Activated CD4-positive, alpha-beta T cell treated with anti-CD3 and anti-CD28 coated beads, Interleukin-2, amount 10 ng/mL, durations not matched to agents 24 days and 14 days (primary cell): ENCODE measurements around the gene ALOX12. TPM values are rescaled to one million over a fixed set of nuclear protein-coding genes. Genes with fewer than 3 reads are reported as not detected.
"Not testable (repeated sequence)": the region's sequence is repeated elsewhere in the genome, so short reads cannot be mapped to it uniquely, and the experiment has no call there.

Source experiments
- DNase-seq: peaks from one replicate; pipeline ENCODE4 v3.0.0; 2022
- H3K27ac Mint-ChIP-seq: one replicate; pipeline ENCODE4 v1.8.0; 2022; ENCODE audit warnings: mild to moderate bottlenecking, mixed read lengths
- H3K27me3 Mint-ChIP-seq: one replicate; pipeline ENCODE4 v1.8.0; 2022; ENCODE audit warnings: mixed read lengths
- H3K36me3 Mint-ChIP-seq: one replicate; pipeline ENCODE4 v1.8.0; 2022; ENCODE audit warnings: low read depth, mild to moderate bottlenecking, mixed read lengths
- H3K4me1 Mint-ChIP-seq: one replicate; pipeline ENCODE4 v1.8.0; 2021; ENCODE audit warnings: mixed read lengths
- H3K4me3 Mint-ChIP-seq: one replicate; pipeline ENCODE4 v1.8.0; 2022; ENCODE audit warnings: mild to moderate bottlenecking, moderate library complexity, mixed read lengths
- H3K9me3 Mint-ChIP-seq: one replicate; pipeline ENCODE4 v1.8.0; 2021; ENCODE audit warnings: mixed read lengths
- intact Hi-C: fragments of 100-400 bp; cut with micrococcal nuclease; formaldehyde crosslinking; loops from one replicate; pipeline ENCODE4 v1.15.1; 2023
- total RNA-seq: library from RNA; stranded (reverse); gene quantifications from 2 replicates; pipeline ENCODE4 v1.2.3, GENCODE V29; 2022

The ALOX12 gene, protein sequence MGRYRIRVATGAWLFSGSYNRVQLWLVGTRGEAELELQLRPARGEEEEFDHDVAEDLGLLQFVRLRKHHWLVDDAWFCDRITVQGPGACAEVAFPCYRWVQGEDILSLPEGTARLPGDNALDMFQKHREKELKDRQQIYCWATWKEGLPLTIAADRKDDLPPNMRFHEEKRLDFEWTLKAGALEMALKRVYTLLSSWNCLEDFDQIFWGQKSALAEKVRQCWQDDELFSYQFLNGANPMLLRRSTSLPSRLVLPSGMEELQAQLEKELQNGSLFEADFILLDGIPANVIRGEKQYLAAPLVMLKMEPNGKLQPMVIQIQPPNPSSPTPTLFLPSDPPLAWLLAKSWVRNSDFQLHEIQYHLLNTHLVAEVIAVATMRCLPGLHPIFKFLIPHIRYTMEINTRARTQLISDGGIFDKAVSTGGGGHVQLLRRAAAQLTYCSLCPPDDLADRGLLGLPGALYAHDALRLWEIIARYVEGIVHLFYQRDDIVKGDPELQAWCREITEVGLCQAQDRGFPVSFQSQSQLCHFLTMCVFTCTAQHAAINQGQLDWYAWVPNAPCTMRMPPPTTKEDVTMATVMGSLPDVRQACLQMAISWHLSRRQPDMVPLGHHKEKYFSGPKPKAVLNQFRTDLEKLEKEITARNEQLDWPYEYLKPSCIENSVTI
- not detected in 2 replicates for total RNA-seq

DNA sequence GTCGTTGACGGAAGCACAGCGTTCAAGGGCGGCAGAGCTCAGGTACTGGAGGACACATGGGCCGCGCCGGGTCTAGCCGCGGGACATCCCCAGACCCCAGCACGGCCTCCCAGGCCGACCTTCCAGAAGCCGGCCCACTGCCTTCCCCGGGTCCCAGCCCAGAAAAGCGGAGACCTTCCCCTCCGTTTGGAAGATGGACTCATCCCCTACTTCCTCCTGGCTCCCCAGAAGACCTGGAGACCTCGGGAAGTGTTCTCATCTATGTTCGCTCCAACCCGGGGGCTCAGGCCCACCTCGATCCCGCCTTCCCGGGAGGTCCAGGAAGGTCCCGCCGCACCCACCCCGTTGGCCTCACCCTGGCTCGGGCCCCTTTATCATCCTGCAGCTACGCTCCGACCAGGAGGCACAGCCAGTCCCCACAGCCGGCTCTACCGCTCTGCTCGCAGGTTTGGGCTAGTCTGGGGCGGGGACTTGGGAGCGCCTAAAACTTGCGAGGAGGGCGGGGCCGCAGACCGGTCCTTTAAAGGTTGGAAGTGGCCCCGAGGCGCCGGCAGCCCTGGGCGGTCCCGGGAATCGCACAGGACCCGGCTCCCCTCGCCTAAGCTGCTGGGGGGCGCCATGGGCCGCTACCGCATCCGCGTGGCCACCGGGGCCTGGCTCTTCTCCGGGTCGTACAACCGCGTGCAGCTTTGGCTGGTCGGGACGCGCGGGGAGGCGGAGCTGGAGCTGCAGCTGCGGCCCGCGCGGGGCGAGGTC lies at the start of gene ALOX12:
TSS of gene ALOX12 (plus strand) at position 550 of the 756 bp plus-strand sequence. CDS start at position 619, 69 bp downstream.
- H3K4me1 Mint-ChIP-seq: peaks cover 2% of the 10 kb centered on the region
- H3K4me3 Mint-ChIP-seq: no peak within 1 kb of the TSS
- DNase-seq: no peak
- no peaks in the 10 kb centered on the region for H3K9me3 Mint-ChIP-seq
- intact Hi-C loops: no loop called here
- H3K27me3 Mint-ChIP-seq: no peaks in the 10 kb centered on the region
- H3K36me3 Mint-ChIP-seq: peaks cover 24% of the 10 kb centered on the region
- no peak within 1 kb of the TSS for H3K27ac Mint-ChIP-seq

DNA sequence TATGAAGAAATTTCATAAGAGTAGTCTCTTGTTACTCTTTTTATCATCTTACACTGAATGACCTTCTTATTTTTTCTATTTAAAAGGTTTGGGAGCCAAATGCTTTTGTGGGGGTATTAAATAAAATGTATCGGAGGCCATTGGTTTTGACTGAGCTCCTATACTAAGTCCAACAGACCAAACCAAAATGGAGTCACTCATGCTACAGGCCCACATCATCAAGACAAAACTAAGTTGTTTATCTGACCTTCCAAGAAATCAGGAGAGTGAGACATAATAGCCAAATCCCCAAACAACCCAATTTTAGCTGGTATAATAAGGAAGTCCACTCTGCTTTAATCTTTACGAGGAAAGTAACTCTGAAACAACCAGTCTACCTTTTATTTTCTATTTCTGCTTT lies 48.1 kb upstream of the ALOX12 start:
- no peaks in the 10 kb centered on the region for H3K27me3 Mint-ChIP-seq
- H3K4me1 Mint-ChIP-seq: peaks cover 5% of the 10 kb centered on the region
- no peaks in the 10 kb centered on the region for H3K9me3 Mint-ChIP-seq
- no peak overlapping the region for H3K27ac Mint-ChIP-seq
- intact Hi-C loops: no loop called here
- H3K36me3 Mint-ChIP-seq: no peaks in the 10 kb centered on the region
- no peak for DNase-seq
- H3K4me3 Mint-ChIP-seq: no peak overlapping the region

DNA sequence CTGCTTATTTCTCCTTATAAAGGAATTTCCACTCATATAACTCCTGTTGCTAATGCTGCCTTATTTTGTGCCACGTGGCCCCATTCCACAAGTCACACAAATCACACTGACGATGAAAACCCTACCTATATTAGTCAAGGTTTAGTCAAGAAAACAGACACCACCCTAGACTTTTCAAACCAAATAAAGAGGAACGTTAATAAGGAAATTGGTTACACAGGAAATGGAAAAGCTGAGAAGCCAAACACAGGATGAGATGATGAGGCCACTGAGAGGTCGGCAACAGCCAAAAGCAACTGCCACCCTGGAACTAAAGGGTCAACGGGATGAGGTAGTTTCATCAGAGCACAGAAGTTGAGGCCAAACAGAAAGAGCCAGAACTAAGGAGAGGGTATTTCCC lies 47.3 kb upstream of the ALOX12 start:
- DNase-seq: no peak
- H3K9me3 Mint-ChIP-seq: no peaks in the 10 kb centered on the region
- H3K27ac Mint-ChIP-seq: peak overlapping the region; percentile 49
- intact Hi-C loops: no loop called here
- no peaks in the 10 kb centered on the region for H3K27me3 Mint-ChIP-seq
- no peaks in the 10 kb centered on the region for H3K36me3 Mint-ChIP-seq
- H3K4me1 Mint-ChIP-seq: peaks cover 5% of the 10 kb centered on the region
- no peak overlapping the region for H3K4me3 Mint-ChIP-seq

DNA sequence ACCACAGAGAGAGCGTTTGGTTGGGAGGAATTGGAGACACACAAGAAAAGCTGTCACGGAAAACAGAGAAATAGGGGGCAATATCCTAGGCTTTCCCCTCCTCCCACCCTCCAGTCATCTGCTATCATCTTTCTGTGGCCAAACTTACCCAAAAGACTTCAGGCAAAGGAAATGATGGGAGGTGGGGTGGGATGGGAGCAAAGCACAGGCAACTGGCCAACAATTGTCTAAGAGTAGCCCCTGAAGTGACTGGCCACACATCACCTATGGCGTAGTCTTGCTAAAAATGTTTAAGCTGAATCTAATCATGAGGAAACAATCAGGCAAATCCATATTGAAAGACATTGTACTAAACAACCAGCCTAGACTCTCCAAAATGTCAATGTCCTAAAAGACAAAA lies 46.9 kb upstream of the ALOX12 start:
- no peak for DNase-seq
- no peak overlapping the region for H3K4me3 Mint-ChIP-seq
- H3K9me3 Mint-ChIP-seq: no peaks in the 10 kb centered on the region
- H3K4me1 Mint-ChIP-seq: peaks cover 5% of the 10 kb centered on the region
- H3K36me3 Mint-ChIP-seq: no peaks in the 10 kb centered on the region
- peak overlapping the region; percentile 49 for H3K27ac Mint-ChIP-seq
- H3K27me3 Mint-ChIP-seq: no peaks in the 10 kb centered on the region
- intact Hi-C loops: no loop called here

DNA sequence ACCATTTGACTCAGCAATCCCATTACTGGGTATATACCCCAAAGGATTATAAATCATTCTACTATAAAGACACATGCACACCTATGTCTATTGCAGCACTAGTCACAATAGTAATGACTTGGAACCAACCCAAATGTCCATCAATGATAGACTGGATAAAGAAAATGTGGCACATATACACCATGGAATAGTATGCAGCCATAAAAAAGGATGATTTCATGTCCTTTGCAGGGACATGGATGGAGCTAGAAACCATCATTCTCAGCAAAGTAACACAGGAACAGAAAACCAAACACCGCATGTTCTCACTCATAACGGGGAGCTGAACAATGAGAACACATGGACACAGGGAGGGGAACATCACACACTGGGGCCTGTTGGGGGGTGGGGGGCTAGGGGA lies 44.9 kb upstream of the ALOX12 start:
- H3K27me3 Mint-ChIP-seq, H3K36me3 Mint-ChIP-seq, H3K4me3 Mint-ChIP-seq, H3K9me3 Mint-ChIP-seq, H3K4me1 Mint-ChIP-seq, intact Hi-C loops, DNase-seq, H3K27ac Mint-ChIP-seq: not testable (repeated sequence)

DNA sequence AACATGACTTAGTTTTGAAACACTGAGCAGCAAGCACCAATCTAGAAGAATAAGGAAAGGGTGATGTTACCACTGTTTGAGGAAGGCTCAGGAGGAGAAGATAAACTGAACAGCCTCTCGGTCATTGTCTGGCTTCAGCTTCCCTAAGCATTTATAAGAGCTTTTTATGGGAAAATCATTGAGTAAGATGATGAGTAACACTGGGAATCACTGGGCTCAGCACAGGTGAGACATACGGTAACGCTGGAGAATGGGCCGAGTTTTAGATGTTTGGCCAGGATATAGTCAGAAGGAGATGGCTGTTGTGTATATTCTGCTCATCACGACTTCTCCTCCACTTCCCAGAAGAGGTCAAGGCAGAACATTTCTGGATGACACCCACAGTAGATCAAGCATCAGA lies 42.2 kb upstream of the ALOX12 start:
- H3K36me3 Mint-ChIP-seq: no peaks in the 10 kb centered on the region
- H3K4me1 Mint-ChIP-seq: peaks cover 2% of the 10 kb centered on the region
- no peaks in the 10 kb centered on the region for H3K27me3 Mint-ChIP-seq
- H3K9me3 Mint-ChIP-seq: no peaks in the 10 kb centered on the region
- no peak overlapping the region for H3K27ac Mint-ChIP-seq
- DNase-seq: peak; percentile 38
- intact Hi-C loops: no loop called here
- H3K4me3 Mint-ChIP-seq: no peak overlapping the region

DNA sequence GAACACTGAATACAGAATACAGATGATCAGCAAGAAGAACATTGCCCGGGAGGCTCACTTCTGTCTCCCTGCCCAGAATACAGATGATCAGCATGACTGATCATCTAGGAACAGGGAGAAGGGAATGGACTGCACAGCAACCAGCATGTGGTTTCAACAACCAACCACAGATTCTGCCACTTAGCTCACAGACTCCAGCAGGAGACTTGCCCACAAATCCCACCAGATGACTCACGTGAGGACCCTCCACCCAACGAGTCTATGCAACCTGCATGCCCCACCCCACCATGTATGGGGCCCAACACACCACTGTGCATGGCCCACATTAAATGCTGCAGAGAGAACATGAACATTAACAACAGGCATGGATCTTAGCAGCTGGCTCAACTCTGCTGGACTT lies 36.1 kb upstream of the ALOX12 start:
- no peaks in the 10 kb centered on the region for H3K36me3 Mint-ChIP-seq
- H3K9me3 Mint-ChIP-seq: no peaks in the 10 kb centered on the region
- no peak overlapping the region for H3K4me3 Mint-ChIP-seq
- no peak overlapping the region for H3K27ac Mint-ChIP-seq
- peaks cover 21% of the 10 kb centered on the region for H3K27me3 Mint-ChIP-seq
- intact Hi-C loops: no loop called here
- no peaks in the 10 kb centered on the region for H3K4me1 Mint-ChIP-seq
- peak; percentile 37 for DNase-seq

DNA sequence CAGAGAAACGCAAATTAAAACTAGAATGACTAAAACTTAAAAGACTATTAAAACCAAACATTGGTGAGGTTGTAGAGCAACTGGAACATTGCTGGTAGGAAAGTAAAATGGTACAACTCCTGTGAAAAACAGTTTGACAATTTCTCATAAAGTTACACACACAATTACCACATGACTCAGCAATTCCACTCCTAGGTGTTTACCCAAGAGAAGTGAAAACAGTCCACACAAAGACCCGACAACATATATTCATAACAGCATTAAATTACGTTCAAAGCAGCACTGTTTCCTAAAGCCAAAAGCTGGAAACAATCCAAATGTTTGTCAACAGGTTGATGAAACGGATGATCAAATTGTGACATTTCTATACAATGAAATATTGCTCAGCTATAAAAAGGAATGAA lies 26.5 kb upstream of the ALOX12 start:
- H3K4me1 Mint-ChIP-seq: peaks cover 6% of the 10 kb centered on the region
- peaks cover 2% of the 10 kb centered on the region for H3K27me3 Mint-ChIP-seq
- H3K4me3 Mint-ChIP-seq: no peak overlapping the region
- DNase-seq: no peak
- no peaks in the 10 kb centered on the region for H3K9me3 Mint-ChIP-seq
- intact Hi-C loops: no loop called here
- no peaks in the 10 kb centered on the region for H3K36me3 Mint-ChIP-seq
- peak overlapping the region; percentile 8 for H3K27ac Mint-ChIP-seq

DNA sequence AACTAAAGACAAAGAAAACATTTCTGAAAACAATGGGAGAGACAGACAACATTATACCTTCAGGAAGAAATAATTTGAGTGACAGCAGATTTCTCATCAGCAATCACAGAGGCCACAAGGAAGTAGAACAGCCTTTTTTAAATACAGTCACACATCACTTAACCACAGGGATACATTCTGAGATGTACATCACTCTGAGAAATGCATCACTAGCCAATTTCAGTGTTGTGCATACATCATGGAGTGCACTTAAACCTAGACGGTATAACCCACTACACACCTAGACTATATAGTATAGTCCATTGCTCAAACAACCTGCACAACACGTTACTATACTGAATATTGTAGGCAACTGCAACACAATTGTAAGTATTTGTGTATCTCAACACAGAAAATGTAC lies 24.9 kb upstream of the ALOX12 start:
- no peaks in the 10 kb centered on the region for H3K36me3 Mint-ChIP-seq
- no peak for DNase-seq
- no peak overlapping the region for H3K4me3 Mint-ChIP-seq
- intact Hi-C loops: no loop called here
- H3K9me3 Mint-ChIP-seq: no peaks in the 10 kb centered on the region
- H3K27me3 Mint-ChIP-seq: no peaks in the 10 kb centered on the region
- peaks cover 6% of the 10 kb centered on the region for H3K4me1 Mint-ChIP-seq
- no peak overlapping the region for H3K27ac Mint-ChIP-seq

DNA sequence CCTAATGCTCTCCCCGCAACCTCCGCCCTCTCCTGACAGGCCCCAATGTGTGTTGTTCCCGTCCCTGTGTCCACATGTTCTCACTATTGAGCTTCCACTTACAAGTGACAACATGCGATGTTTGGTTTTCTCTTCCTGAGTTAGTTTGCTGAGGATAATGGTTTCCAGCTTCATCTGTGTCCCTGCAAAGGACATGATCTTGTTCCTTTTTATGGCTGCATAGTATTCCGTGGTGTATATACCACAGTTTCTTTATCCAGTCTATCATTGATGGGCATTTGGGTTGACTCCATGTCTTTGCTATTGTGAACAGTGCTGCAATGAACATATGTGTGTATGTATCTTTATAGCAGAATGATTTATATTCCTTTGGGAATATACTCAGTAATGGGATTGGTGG lies 16.4 kb upstream of the ALOX12 start:
- intact Hi-C loops, H3K9me3 Mint-ChIP-seq, H3K4me3 Mint-ChIP-seq, H3K4me1 Mint-ChIP-seq, H3K27ac Mint-ChIP-seq, H3K27me3 Mint-ChIP-seq, H3K36me3 Mint-ChIP-seq: not testable (repeated sequence)
- DNase-seq: peak; percentile 15

DNA sequence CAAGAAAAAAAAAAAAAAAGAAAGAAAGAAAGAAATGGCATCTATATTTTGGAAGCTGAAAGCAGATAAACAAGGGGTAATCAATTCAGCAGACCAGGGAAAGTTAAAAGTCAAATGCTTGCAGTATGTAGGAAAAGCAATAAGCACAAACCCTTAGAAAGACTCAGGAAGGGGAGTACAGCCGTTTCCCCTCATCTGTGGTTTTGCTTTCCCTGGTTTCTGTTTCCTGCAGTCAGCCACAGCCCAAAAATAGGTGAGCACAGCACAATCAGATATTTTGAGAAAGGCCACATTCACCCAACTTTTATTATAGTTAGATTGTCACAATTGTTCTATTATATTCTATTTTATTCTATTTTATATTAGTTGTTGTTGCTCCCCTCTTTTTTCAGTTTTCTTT lies 14.4 kb upstream of the ALOX12 start:
- no peak overlapping the region for H3K27ac Mint-ChIP-seq

DNA sequence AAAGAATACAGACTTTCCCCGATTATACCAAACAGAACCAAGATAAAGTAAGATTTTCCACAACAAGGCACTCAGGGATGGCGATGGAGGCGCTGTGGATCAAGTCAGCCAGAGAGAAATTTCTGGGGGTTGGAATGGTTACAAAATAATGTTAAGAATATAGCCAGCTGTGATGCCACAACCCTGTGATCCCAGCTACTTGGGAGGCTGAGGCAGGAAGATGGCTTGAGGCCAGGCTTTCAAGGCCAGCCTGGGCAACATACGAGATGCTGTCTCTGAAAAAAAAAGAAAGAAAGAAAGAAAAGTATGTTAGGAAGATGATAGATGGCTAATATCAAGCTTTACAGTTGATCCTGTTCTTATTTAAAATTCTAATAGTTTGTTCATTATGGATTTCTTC lies 10.6 kb upstream of the ALOX12 start:
- no peaks in the 10 kb centered on the region for H3K27me3 Mint-ChIP-seq
- intact Hi-C loops: no loop called here
- peaks cover 10% of the 10 kb centered on the region for H3K4me1 Mint-ChIP-seq
- H3K27ac Mint-ChIP-seq: no peak overlapping the region
- no peak for DNase-seq
- no peaks in the 10 kb centered on the region for H3K36me3 Mint-ChIP-seq
- no peaks in the 10 kb centered on the region for H3K9me3 Mint-ChIP-seq
- H3K4me3 Mint-ChIP-seq: no peak overlapping the region

More for the DNA sequence above, 14.4 kb upstream of the ALOX12 start:
- intact Hi-C loops: no loop called here
- peak overlapping the region; percentile 41 for H3K4me3 Mint-ChIP-seq
- H3K4me1 Mint-ChIP-seq: peaks cover 10% of the 10 kb centered on the region
- no peaks in the 10 kb centered on the region for H3K27me3 Mint-ChIP-seq
- DNase-seq: peak; percentile 66
- no peaks in the 10 kb centered on the region for H3K36me3 Mint-ChIP-seq
- no peaks in the 10 kb centered on the region for H3K9me3 Mint-ChIP-seq

DNA sequence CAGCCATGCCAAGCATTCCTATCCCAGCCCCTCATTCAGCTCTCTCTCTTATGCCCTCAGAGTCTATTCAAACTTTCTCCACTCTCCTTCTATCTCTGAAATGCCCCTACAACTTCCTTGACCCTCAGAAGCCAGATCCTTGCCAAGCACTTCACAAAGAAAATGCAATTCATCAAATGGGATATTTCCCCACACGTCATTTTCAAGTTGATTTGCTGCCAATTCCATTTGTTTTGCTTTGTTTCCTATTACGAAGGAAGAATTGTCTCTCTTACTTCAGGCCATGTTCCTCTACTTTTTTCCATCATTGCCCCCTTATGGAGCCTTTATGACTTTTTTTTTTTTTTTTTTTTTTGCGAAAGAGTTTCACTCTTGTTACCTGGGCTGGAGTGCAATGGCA lies 9.2 kb upstream of the ALOX12 start:
- Mint-ChIP-seq H3K9me3 (no peaks in the 10 kb centered on the region), H3K27me3 (no peaks in the 10 kb centered on the region), H3K27ac (no peak overlapping the region), H3K4me3 (no peak overlapping the region), H3K4me1 (no peaks in the 10 kb centered on the region), H3K36me3 (no peaks in the 10 kb centered on the region)
- intact Hi-C loops: no loop called here
- no peak for DNase-seq

DNA sequence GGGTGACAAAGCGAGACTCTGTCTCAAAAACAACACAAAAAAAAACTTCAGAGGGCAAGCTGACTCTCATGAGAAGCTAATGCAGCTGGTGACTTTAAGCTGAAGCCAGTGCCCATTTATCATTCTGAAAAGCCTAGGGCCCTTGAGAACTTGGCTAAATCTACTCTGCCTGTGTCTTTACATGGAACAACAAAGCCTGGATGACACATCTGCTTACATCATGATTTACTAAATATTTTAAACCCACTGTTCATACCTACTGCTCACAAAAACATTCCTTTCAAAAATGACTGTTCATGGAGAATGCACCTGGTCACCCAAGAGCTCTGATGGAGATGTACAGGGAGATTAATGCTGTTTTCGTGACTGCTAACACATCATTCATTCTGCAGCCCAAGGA lies 6.1 kb upstream of the ALOX12 start:
- Mint-ChIP-seq H3K27ac (no peak overlapping the region), H3K36me3 (peaks cover 5% of the 10 kb centered on the region), H3K9me3 (no peaks in the 10 kb centered on the region), H3K27me3 (no peaks in the 10 kb centered on the region), H3K4me3 (no peak overlapping the region), H3K4me1 (no peaks in the 10 kb centered on the region)
- intact Hi-C loops: no loop called here
- DNase-seq: no peak
